ENCODE measurements around the gene SLC3A2.

SLC3A2 gene

GRCh38 chr11:62881579-62882430 is 1.1 kb downstream of the SLC3A2 start:
- DNase-seq, result peak; percentile 97

DNA sequence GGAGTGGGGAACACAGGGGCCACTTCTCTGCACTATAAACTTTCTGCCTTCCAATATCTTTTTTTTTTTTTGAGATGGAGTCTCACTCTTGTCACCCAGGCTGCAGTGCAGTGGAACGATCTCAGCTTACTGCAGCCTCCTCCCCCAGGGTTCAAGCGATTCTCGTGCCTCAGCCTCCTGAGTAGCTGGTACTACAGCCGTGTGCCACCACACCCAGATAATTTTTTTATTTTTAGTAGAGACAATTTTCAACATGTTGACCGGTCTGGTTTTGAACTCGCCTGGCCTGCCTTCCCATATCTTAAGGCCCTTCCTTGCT is 1.7 kb downstream of the SLC3A2 start:
- peak in 1 of 3 donors; percentile 11 for DNase-seq

GRCh38 chr11:62882788-62883501 is 2.2 kb downstream of the SLC3A2 start:
- DNase-seq, result peak; percentile 29 to 50 (median 43)

GRCh38 chr11:62883673-62884072 is 3.0 kb downstream of the SLC3A2 start:
- DNase-seq, result no peak

GRCh38 chr11:62885137-62885750 is 4.5 kb downstream of the SLC3A2 start:
- no peak for DNase-seq

- DNase-seq, result no peak
These were observed 7.7 kb downstream of the SLC3A2 start for GRCh38 chr11:62888406-62888805.

GRCh38 chr11:62889126-62889483 is 8.4 kb downstream of the SLC3A2 start:
- no peak for DNase-seq

- no peak for DNase-seq
These were observed 9.1 kb downstream of the SLC3A2 start for GRCh38 chr11:62889484-62890437.

DNA sequence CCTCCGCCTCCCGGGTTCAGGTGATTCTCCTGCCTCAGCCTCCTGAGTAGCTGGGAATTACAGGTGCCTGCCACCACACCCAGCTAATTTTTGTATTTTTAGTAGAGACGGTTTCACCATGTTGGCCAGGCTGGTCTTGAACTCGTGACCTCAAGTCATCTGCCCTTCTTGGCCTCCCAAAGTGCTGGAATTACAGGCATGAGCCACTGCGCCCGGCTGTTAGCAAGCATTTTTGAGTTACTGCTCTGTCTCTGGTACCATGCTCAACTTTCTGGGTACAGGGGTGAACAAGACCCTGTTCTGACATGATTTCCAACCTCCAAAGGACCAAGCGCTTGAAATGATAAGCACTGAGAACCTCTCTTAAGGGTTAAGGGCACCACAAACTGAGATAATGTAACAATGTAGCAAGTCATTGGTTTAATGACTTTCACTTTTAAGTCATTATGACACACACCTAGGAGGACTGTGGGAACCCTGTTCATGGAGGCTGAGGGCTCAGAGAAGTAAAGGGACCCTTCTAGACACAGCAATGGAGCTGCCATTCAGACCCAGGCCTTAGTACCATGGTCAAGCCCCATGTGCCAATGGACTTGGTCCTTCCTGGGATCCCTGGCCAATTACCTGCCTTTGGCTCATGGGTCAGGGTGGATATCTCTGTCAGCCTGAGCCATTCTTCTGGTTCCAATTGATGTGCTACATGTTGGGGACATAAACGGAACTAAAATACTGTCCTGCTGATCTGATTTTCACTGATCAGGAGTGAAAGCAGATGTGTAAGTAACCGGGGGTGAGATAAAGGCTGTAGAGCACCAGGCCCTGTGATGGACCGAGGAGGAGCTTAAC is 11.6 kb downstream of the SLC3A2 start:
- DNase-seq, result no peak

DNA sequence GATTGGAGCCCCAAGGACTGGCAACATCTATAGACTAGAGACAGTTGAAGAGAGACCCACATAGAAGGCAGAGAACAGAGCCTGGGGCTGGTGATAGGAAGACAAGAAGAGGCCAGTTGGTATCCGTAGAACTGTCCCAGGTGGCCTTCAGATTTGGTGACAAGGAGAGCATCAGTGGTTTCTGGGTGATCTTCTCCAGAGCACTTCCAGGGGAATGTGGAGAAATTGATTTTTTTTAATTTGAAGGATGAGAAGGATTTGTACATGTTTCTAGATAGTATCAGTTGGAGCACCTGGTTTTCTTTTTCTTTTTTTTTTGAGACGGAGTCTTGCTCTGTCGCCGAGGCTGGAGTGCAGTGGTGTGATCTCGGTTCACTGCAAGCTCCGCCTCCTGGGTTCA is 14.8 kb downstream of the SLC3A2 start:
- no peak for DNase-seq

GRCh38 chr11:62896049-62896448 is 15.4 kb downstream of the SLC3A2 start:
- no peak for DNase-seq

- no peak for DNase-seq
These were observed 16.6 kb downstream of the SLC3A2 start for GRCh38 chr11:62897311-62897710.

GRCh38 chr11:62898027-62898426 is 17.3 kb downstream of the SLC3A2 start:
- DNase-seq, result no peak

DNA sequence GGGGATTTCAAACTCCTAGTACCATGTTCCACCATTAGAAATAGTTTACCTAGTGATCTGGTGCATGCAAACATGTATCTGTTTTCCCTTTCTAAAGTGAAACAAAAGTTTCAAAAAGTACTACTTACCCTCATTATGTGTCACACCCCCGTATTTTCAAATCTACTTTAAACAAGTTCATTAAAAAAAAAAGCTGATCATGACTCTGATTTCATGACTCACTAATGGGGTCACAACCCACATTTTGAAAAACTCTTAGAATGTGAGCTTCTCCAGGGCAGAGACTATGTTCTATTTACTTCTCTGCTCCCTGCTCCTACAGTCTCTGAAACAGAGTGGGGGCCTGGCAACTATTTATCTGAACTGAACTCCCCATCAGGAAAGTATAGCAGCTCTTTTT is 22.2 kb downstream of the SLC3A2 start:
- DNase-seq, result peak in 2 of 3 donors; percentile 24 to 33

DNA sequence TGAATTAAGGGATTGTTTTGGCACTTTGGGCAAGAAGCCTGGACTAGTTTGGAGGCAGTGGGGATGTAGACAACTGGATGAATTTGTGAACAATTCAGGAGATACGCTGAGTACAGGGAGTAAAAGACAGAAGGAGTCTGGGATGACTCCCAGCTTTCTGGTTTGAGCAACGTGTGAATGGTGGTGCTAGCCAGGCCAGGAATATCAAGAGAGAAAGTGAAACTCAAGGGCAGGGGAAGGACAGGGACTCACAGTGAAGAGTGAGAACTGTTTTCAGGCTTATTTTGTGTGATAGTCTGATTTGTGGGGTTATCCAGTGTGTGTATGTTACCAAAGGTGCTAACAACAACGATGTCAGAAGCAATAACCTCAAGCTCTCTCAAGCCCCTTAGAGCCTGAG is 24.6 kb downstream of the SLC3A2 start:
- no peak for DNase-seq

- DNase-seq, result peak; percentile 80 to 90 (median 83)
These were observed 25.3 kb downstream of the SLC3A2 start for GRCh38 chr11:62905927-62906531.

- DNase-seq, result no peak
These were observed 27.9 kb downstream of the SLC3A2 start for GRCh38 chr11:62908468-62909072.

- peak; percentile 69 to 83 (median 79) for DNase-seq
These were observed 28.6 kb downstream of the SLC3A2 start for GRCh38 chr11:62909107-62909894.

DNA sequence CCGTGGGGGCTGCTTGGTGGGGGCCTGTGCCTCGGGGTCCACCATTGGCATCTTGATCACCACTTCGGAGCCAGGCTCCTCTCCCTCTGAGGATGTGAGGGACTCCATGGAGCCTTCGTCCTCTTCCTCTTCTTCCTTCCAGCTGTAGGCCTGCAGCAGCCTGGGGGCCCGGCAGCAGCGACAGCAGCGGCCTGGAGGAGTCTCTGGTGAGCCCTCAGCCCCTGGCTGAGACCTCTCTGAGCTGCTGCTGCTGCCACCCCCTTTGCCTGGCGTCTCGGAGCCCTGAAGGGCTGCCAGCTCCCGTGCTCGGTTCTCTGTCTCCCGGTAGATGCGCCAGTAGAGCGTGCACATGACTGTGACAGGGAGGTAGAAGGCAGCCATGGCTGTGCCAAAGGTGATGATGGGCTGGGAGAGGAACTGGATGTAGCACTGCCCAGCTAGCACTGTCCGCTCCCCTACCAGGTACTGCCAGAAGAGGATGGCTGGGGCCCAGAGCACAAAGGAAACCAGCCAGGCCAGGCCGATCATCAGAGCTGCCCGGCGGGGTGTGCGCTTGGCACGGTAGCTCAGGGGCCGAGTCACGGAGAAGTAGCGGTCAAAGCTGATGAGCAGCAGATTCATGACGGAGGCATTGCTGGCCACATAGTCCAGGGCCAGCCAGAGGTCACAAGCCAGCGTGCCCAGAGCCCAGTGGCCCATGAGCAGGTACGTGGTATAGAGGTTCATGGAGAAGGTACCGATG is 29.6 kb downstream of the SLC3A2 start:
- DNase-seq, result no peak
